ENCODE results near the gene MAGEC1.
"Not testable (repeated sequence)": the region's sequence is repeated elsewhere in the genome, so short reads cannot be mapped to it uniquely, and the experiment has no call there.

The MAGEC1 gene, protein sequence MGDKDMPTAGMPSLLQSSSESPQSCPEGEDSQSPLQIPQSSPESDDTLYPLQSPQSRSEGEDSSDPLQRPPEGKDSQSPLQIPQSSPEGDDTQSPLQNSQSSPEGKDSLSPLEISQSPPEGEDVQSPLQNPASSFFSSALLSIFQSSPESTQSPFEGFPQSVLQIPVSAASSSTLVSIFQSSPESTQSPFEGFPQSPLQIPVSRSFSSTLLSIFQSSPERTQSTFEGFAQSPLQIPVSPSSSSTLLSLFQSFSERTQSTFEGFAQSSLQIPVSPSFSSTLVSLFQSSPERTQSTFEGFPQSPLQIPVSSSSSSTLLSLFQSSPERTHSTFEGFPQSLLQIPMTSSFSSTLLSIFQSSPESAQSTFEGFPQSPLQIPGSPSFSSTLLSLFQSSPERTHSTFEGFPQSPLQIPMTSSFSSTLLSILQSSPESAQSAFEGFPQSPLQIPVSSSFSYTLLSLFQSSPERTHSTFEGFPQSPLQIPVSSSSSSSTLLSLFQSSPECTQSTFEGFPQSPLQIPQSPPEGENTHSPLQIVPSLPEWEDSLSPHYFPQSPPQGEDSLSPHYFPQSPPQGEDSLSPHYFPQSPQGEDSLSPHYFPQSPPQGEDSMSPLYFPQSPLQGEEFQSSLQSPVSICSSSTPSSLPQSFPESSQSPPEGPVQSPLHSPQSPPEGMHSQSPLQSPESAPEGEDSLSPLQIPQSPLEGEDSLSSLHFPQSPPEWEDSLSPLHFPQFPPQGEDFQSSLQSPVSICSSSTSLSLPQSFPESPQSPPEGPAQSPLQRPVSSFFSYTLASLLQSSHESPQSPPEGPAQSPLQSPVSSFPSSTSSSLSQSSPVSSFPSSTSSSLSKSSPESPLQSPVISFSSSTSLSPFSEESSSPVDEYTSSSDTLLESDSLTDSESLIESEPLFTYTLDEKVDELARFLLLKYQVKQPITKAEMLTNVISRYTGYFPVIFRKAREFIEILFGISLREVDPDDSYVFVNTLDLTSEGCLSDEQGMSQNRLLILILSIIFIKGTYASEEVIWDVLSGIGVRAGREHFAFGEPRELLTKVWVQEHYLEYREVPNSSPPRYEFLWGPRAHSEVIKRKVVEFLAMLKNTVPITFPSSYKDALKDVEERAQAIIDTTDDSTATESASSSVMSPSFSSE

DNA sequence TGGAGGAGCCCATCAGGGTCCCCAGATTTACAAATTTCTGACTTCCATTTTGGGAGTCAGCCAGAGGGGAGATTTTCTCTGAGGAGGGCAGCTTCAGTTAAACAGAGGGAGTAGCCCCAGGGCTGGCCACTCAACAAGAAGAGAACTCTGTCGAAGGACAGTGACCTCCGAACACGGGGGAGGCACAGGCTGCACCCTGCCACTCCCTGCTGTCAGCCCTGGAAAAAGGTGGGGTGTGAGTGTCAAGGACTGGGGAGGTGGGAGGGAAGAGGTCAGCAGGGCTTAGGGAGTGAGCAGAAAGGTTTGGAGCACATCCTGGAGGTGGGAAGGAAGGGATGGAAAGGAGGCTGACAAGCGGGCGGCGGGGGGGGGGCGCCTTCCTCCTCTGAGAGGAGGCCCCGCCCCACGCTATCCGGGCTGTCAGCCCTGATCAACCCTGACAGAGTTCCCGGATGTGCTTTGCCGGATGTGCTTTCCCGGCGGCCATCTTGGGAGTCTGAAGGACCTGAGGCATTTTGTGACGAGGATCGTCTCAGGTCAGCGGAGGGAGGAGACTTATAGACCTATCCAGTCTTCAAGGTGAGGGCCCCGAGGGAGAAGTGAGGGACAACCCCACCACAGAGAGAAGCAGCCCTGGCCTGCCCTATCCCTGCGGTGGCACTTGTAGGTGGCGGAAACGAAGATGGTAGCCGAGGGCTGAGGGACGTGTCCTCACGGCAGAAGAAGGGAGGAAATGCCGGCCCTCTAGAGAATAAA, at the start of gene MAGEC1:
TSS of gene MAGEC1 (plus strand) at position 495 of the 756 bp plus-strand sequence. CDS start 1,179 bp downstream, outside the sequence.
- Mint-ChIP-seq H3K27ac (no peak within 1 kb of the TSS), H3K36me3 (ENCODE audit: low read depth) (no peaks in the 10 kb centered on the region), H3K9me3 (peaks cover 6% of the 10 kb centered on the region), H3K27me3 (no peaks in the 10 kb centered on the region), H3K4me1 (ENCODE audit: low read depth) (no peaks in the 10 kb centered on the region), H3K4me3 (no peak within 1 kb of the TSS)

DNA sequence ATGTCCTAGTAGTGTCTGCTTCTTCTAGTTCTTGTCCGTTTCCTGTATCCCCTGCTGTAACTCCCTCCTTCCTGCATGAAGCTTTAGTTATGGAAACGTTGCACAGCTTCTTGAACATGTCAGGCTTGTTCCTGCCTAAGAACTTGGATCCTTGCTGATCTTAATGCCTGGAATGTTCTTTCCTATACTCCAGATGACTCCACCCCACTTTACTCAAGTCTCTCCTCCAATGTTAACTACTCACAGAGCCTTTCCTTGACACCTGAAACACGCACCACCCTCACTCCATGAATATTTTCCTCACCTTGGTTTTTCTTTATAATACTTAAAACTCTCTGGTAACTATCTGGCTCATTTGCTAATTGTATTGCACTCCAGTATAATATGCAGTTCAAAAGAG, 46.2 kb upstream of the MAGEC1 start:
- Mint-ChIP-seq H3K9me3 (peaks cover 4% of the 10 kb centered on the region), H3K36me3 (ENCODE audit: low read depth) (no peaks in the 10 kb centered on the region), H3K4me1 (ENCODE audit: low read depth) (no peaks in the 10 kb centered on the region), H3K4me3 (no peak overlapping the region), H3K27ac (no peak overlapping the region), H3K27me3 (no peaks in the 10 kb centered on the region)

DNA sequence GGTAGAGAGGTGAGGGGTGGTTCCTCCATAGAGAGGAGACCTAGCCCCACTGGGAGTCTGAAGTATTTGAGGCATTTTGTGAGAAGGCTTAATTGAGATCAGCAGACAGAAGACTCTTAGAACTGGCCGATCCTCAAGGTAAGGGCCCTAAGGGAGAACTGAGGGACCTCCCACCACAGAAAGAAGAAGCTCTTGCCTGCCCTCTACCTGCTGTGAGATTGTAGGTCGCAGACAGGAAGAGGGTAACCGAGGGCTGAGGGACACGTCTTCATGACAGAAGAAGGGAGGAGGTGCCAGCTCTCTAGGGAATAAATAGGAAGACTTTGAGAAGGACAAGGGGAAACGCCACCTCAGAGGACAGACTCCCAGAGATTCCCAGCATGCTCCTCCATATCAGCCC, 24.1 kb upstream of the MAGEC1 start:
- H3K4me1 Mint-ChIP-seq (ENCODE audit: low read depth): no peaks in the 10 kb centered on the region
- H3K9me3 Mint-ChIP-seq: no peaks in the 10 kb centered on the region
- no peaks in the 10 kb centered on the region for H3K27me3 Mint-ChIP-seq
- H3K27ac Mint-ChIP-seq: no peak overlapping the region
- no peaks in the 10 kb centered on the region for H3K36me3 Mint-ChIP-seq (ENCODE audit: low read depth)
- H3K4me3 Mint-ChIP-seq: no peak overlapping the region

DNA sequence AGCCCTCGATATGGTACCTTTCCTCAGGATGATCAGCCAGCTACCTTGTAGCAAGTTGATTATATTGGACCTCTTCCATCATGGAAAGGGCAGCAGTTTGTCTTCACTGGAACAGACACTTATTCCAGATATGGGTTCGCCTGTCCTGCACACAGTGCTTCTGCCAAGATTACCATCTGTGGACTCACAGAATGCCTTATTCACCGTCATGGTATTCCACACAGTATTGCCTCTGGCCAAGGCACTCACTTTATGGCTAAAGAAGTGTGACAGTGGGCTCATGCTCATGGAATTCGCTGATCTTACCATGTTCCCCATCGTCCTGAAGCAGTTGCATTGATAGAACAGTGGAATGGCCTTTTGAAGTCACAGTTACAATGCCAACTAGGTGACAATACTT, 14.9 kb upstream of the MAGEC1 start:
- H3K27me3 Mint-ChIP-seq; H3K27ac Mint-ChIP-seq; H3K4me3 Mint-ChIP-seq; H3K4me1 Mint-ChIP-seq (ENCODE audit: low read depth); H3K36me3 Mint-ChIP-seq (ENCODE audit: low read depth); H3K9me3 Mint-ChIP-seq: not testable (repeated sequence)

DNA sequence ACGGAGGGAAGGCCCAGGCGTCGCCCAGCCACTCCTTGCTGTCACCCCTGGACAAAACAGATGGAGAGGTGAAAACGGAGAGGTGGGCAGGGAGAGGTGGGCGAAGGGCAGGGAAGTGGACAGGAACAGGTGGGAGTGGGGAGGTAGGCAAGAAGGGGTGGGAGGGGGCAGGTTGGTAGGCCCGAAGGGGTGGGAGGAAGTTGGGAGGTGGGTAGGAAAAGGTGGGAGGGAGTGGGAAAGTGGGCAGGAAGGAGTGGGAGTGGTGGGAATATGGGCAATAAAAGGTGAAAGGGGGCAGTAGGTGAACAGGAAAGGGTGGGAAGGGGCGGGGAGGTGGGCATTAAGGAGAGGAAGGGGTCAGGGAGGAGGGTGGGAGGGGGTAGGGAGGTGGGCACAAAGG, 9.0 kb upstream of the MAGEC1 start:
- Mint-ChIP-seq H3K4me1 (ENCODE audit: low read depth) (no peaks in the 10 kb centered on the region), H3K9me3 (no peaks in the 10 kb centered on the region), H3K27me3 (no peaks in the 10 kb centered on the region), H3K36me3 (ENCODE audit: low read depth) (no peaks in the 10 kb centered on the region), H3K27ac (no peak overlapping the region), H3K4me3 (no peak overlapping the region)

DNA sequence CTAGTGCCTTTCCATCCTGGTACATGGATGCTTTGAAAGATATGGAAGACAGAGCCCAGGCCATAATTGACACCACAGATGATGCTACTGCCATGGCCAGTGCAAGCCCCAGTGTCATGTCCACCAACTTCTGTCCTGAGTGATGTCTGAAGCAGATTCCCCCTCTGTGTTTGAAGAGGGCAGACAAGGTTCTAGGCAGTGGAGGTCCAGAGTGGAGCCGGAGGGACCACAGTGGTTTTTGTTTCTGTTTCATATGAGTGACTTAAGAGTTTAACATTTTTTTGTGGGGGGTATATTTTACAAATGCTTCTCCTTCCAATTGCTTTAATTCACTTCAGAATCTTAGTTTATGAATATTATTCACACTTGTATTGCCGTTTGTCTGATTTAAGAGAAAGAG, 6.0 kb upstream of the MAGEC1 start:
- no peak overlapping the region for H3K4me3 Mint-ChIP-seq
- H3K27me3 Mint-ChIP-seq: no peaks in the 10 kb centered on the region
- no peaks in the 10 kb centered on the region for H3K4me1 Mint-ChIP-seq (ENCODE audit: low read depth)
- H3K27ac Mint-ChIP-seq: no peak overlapping the region
- no peaks in the 10 kb centered on the region for H3K36me3 Mint-ChIP-seq (ENCODE audit: low read depth)
- H3K9me3 Mint-ChIP-seq: no peaks in the 10 kb centered on the region

DNA sequence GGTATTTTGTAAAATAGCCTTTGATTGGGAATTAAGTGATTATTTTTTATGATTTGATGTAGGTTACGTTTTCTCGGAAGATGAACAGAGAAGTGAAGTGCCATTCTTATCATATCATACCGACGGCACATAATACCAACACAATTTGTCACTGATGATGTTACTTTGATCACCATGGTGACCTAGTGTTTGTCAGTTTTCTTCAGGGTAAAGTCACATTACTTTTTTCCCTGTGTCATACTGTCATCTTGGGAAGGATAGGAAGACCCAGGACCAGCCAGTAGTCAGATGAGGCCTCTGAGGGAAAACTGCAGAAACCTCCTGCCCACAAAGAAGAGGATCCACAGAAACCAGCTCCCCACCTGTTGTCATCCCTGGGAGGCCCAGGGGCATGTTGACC, 1.3 kb upstream of the MAGEC1 start:
- no peaks in the 10 kb centered on the region for H3K27me3 Mint-ChIP-seq
- H3K27ac Mint-ChIP-seq: no peak overlapping the region
- peaks cover 6% of the 10 kb centered on the region for H3K9me3 Mint-ChIP-seq
- H3K4me1 Mint-ChIP-seq (ENCODE audit: low read depth): no peaks in the 10 kb centered on the region
- H3K36me3 Mint-ChIP-seq (ENCODE audit: low read depth): no peaks in the 10 kb centered on the region
- H3K4me3 Mint-ChIP-seq: no peak overlapping the region

DNA sequence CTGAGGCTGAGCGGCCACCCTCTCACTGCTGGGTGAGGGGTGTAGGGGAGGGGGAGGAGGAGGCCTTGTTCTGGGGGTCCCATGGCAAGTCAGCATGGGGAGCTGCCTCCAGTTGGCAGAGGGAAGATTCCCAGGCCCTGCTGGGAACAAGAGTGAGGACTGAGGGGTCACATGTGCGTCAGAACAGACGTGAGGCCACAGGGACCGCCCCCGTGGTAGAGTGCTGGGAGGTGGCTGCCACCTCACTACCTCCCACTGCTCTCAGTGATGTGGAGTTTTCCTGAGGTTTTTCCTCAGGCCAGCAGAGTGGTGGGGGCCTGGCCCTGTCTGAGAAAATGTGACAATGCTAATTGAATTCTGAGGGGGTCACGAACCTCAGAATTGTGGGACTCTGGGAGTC, 568 bp downstream of the MAGEC1 start:
- Mint-ChIP-seq H3K27ac (no peak overlapping the region), H3K4me1 (ENCODE audit: low read depth) (no peaks in the 10 kb centered on the region), H3K36me3 (ENCODE audit: low read depth) (no peaks in the 10 kb centered on the region), H3K27me3 (no peaks in the 10 kb centered on the region), H3K4me3 (no peak overlapping the region), H3K9me3 (peaks cover 6% of the 10 kb centered on the region)

DNA sequence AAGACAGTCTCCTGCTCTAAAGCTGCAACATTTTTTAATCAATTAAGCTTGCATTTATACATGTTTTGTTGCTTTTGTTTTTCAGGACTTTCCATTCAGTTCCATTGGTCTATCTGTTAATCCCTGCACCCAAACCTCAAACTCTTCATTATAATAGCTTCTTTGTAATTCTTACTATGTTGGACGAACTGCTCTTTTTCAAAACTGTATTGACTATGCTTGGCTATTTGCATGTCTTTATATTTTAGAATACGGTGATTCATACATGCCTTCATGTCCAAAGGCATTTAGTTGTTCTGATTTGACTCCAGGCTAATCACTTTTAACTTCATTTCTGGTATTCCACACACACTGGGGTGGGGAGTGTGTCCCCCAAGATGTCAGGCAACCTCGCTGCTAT, 14.1 kb downstream of the MAGEC1 start:
- Mint-ChIP-seq H3K36me3 (ENCODE audit: low read depth) (no peaks in the 10 kb centered on the region), H3K4me3 (no peak overlapping the region), H3K4me1 (ENCODE audit: low read depth) (no peaks in the 10 kb centered on the region), H3K9me3 (no peaks in the 10 kb centered on the region), H3K27ac (no peak overlapping the region), H3K27me3 (no peaks in the 10 kb centered on the region)

DNA sequence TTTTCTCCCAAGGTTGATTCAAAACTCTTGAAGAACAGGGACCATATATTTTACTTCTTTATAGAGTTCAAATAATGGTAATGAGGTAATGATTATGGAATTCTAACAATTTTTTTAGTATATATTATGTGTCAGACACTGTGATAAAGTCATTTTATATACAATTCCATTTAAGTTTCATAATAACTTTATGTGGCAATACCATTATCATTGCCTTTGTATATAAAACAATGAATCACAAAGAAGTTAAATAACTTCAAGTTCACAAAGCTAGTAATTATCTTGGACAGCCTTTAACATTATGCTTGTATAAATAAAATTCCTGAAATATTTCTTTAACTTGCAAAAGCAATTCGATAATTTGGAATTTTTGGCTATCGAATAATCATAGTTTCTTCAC, 20.6 kb downstream of the MAGEC1 start:
- no peaks in the 10 kb centered on the region for H3K27me3 Mint-ChIP-seq
- H3K36me3 Mint-ChIP-seq (ENCODE audit: low read depth): no peaks in the 10 kb centered on the region
- no peaks in the 10 kb centered on the region for H3K4me1 Mint-ChIP-seq (ENCODE audit: low read depth)
- no peak overlapping the region for H3K27ac Mint-ChIP-seq
- no peak overlapping the region for H3K4me3 Mint-ChIP-seq
- H3K9me3 Mint-ChIP-seq: peaks cover 4% of the 10 kb centered on the region

DNA sequence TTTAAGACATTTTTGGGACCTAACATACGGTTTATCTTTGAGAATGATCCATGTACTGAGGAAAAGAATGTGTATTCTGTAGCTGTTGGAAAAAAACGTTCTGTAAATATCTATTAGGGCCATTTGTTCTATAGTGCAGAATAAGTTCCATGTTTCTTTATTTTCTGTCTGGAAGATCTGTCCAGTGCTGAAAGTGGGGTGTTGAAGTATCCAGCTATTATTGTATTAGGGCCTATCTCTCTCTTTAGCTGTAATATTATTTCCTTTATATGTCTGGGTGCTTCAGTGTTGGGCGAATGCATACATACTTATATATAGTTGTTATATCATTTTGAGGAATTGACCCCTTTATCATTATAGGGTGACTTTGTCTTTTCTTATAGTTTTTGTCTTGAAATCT, 24.7 kb downstream of the MAGEC1 start:
- Mint-ChIP-seq H3K36me3 (ENCODE audit: low read depth) (no peaks in the 10 kb centered on the region), H3K9me3 (peaks cover 6% of the 10 kb centered on the region), H3K27ac (no peak overlapping the region), H3K4me1 (ENCODE audit: low read depth) (no peaks in the 10 kb centered on the region), H3K4me3 (no peak overlapping the region), H3K27me3 (no peaks in the 10 kb centered on the region)

DNA sequence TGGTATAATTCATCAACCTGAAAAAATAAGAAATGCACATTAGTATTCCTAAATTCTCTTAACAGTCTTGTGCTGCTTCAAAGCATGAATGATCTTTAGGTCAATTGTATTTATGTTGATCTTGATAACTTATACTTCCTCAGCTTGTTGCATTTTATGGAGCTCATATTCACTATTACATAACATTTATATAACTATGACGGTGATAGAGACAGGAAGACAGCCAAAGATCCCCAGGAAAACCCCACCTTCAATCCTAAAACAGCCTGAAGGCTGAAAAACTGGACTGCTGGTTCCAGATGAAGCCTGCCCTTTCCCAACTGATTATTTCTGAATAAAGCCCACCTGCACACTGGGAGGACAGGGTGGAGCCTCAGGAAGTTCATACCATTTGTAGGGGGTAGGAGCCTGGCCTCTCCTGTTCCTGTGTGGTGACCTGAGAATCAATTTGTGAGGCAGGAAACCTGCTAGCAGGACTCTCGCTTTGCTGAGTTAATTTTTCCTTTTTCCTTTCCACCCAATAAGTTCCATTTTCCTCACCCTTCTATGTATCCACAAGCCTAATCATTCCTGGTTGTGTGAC, 30.5 kb downstream of the MAGEC1 start:
- Mint-ChIP-seq H3K9me3 (peaks cover 3% of the 10 kb centered on the region), H3K27me3 (no peaks in the 10 kb centered on the region)

DNA sequence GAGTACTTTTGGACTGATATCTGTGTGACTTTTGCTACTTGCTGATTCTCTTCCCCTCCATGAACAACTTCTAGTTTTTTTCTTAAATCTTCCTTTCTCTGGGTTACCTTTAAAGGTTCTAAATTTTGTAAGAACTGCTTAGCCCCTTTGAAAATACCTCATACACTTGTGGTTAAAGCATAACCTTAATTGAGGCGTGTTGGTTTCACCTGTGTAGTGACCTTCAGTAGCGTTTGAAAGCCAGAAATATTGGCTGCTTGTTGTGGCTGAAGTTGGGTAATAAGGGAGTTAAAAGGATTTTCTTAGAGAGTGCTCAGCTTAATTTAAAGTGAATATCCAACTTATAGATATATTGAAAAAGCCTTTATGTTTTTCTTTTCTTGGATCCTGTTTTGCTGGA, 32.0 kb downstream of the MAGEC1 start:
- Mint-ChIP-seq H3K27ac (no peak overlapping the region), H3K4me1 (ENCODE audit: low read depth) (no peaks in the 10 kb centered on the region), H3K4me3 (no peak overlapping the region), H3K9me3 (no peaks in the 10 kb centered on the region), H3K36me3 (ENCODE audit: low read depth) (no peaks in the 10 kb centered on the region), H3K27me3 (no peaks in the 10 kb centered on the region)

More for the DNA sequence above, 30.5 kb downstream of the MAGEC1 start:
- no peak overlapping the region for H3K4me3 Mint-ChIP-seq
- no peaks in the 10 kb centered on the region for H3K4me1 Mint-ChIP-seq (ENCODE audit: low read depth)
- no peak overlapping the region for H3K27ac Mint-ChIP-seq
- H3K36me3 Mint-ChIP-seq (ENCODE audit: low read depth): no peaks in the 10 kb centered on the region

DNA sequence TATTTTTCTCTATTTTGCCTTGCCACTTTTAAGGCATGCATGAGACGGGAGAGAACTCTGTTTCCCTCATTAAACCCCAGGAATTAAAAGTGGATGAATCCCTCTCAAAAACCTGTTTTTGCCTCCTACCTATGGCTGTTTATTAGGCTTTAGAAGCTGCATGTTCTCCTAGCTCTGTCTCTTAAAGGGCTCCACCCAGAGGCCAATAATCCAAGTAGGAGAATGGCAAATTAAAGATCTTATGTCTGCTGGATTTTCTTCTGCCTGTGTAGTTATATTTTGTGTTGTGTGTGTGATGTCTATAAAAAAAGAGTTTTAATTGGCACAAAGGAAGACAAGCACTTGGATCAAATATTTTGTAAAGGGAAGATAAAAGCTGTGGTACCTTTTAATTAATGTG, 32.4 kb downstream of the MAGEC1 start:
- no peak overlapping the region for H3K4me3 Mint-ChIP-seq
- H3K27ac Mint-ChIP-seq: no peak overlapping the region
- H3K4me1 Mint-ChIP-seq (ENCODE audit: low read depth): no peaks in the 10 kb centered on the region
- no peaks in the 10 kb centered on the region for H3K27me3 Mint-ChIP-seq
- H3K36me3 Mint-ChIP-seq (ENCODE audit: low read depth): no peaks in the 10 kb centered on the region
- H3K9me3 Mint-ChIP-seq: no peaks in the 10 kb centered on the region
